OCI-LY1 (cell line): Measurements from ENCODE around the gene ULK4.

Source experiments
- H2AFZ ChIP-seq: fragments of 200-600 bp; sonication (generic), shearing (Covaris generic); 2 replicates; pipeline ENCODE4 v1.6.0; 2014; ENCODE audit warnings: antibody characterized with exemption, mild to moderate bottlenecking, low read length
- H3F3A ChIP-seq: fragments of 200-600 bp; sonication (generic), shearing (Covaris generic); 2 replicates; pipeline ENCODE4 v1.6.0; 2014; ENCODE audit warnings: mild to moderate bottlenecking, antibody characterized with exemption, low read length, moderate library complexity; ENCODE audit not compliant: insufficient read depth
- H3K27ac ChIP-seq: fragments of 200-600 bp; sonication (generic); 2 replicates; pipeline ENCODE4 v1.5.1; 2014; ENCODE audit warnings: low read length, mixed run types, mild to moderate bottlenecking, low read depth; ENCODE audit not compliant: poor library complexity, severe bottlenecking
- H3K27me3 ChIP-seq: fragments of 200-600 bp; sonication (generic); 2 replicates; pipeline ENCODE4 v1.6.0; 2014; ENCODE audit warnings: antibody characterized with exemption, mild to moderate bottlenecking, low read length, moderate library complexity; ENCODE audit not compliant: insufficient read depth
- H3K36me3 ChIP-seq: fragments of 200-600 bp; sonication (generic); 2 replicates; pipeline ENCODE4 v1.6.1; 2014; ENCODE audit warnings: mild to moderate bottlenecking, antibody characterized with exemption, low read length, moderate library complexity, mixed read lengths; ENCODE audit not compliant: insufficient read depth
- H3K4me1 ChIP-seq: fragments of 200-600 bp; sonication (generic); 2 replicates; pipeline ENCODE4 v1.5.1; 2014; ENCODE audit warnings: mild to moderate bottlenecking, low read length, moderate library complexity; ENCODE audit not compliant: insufficient read depth, severe bottlenecking
- H3K4me2 ChIP-seq: fragments of 200-600 bp; sonication (generic), shearing (Covaris generic); 2 replicates; pipeline ENCODE4 v1.6.1; 2014; ENCODE audit warnings: low read length
- H3K4me3 ChIP-seq: fragments of 200-600 bp; sonication (generic); 2 replicates; pipeline ENCODE4 v1.5.1; 2014; ENCODE audit warnings: low read length, low read depth, mild to moderate bottlenecking, mixed read lengths; ENCODE audit not compliant: poor library complexity, severe bottlenecking
- H3K79me2 ChIP-seq: fragments of 200-600 bp; shearing (Covaris generic); 2 replicates; pipeline ENCODE4 v1.6.1; 2016; ENCODE audit warnings: mixed run types, low read length, mixed read lengths; ENCODE audit not compliant: insufficient read depth
- H3K9ac ChIP-seq: fragments of 200-600 bp; sonication (generic), shearing (Covaris generic); 2 replicates; pipeline ENCODE4 v1.6.1; 2014; ENCODE audit warnings: mild to moderate bottlenecking, low read length, mixed read lengths
- H3K9me2 ChIP-seq: fragments of 200-600 bp; sonication (generic), shearing (Covaris generic); 2 replicates; pipeline ENCODE4 v1.6.1; 2014; ENCODE audit warnings: low read depth, mild to moderate bottlenecking, low read length, mixed read lengths
- H3K9me3 ChIP-seq: fragments of 200-600 bp; shearing (Covaris generic); 2 replicates; pipeline ENCODE4 v1.6.1; 2014; ENCODE audit warnings: low read length, mixed read lengths
- H4K20me1 ChIP-seq: fragments of 200-600 bp; sonication (generic), shearing (Covaris generic); 2 replicates; pipeline ENCODE4 v1.6.0; 2016; ENCODE audit warnings: mild to moderate bottlenecking, low read length; ENCODE audit not compliant: insufficient read depth
- EZH2 ChIP-seq: fragments of 200-600 bp; sonication (generic), shearing (Covaris generic); IDR thresholded peaks from 2 replicates; pipeline ENCODE4 v1.8.0; 2017; ENCODE audit warnings: borderline replicate concordance, mixed run types, mild to moderate bottlenecking, antibody characterized with exemption, low read length, moderate library complexity, mixed read lengths
- TF ChIP-seq, protein P1 (sequence below): fragments of 200-600 bp; sonication (generic), shearing (Covaris generic); IDR thresholded peaks from 2 replicates; pipeline ENCODE4 v1.5.1; 2017; ENCODE audit warnings: mild to moderate bottlenecking, antibody characterized with exemption, low read length, moderate library complexity, mixed read lengths

ULK4 gene

DNA sequence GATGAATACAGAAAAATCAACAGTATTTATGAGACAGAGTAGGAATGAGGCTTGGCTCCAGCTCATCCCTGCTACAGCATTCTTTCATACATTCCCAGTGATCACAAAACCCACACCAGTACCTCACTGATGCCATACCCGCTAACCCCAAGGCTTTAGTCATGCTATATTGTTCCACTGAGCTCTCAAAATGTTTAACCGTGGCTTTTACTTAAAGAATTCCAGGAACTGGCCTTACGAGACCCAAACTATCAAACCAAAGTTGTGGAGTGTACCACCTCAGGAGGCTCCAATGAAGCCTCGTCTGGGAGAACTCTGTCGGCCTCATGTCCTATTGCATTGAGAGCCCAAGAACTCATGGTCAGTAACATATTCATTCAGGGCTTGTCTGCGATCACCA is 278.9 kb downstream of the ULK4 start:
- no peaks in the 10 kb centered on the region for H3F3A ChIP-seq
- no peaks in the 10 kb centered on the region for H3K36me3 ChIP-seq
- H3K27me3 ChIP-seq: no peaks in the 10 kb centered on the region
- no peak overlapping the region for H3K4me2 ChIP-seq
- TF ChIP-seq, protein P1, sequence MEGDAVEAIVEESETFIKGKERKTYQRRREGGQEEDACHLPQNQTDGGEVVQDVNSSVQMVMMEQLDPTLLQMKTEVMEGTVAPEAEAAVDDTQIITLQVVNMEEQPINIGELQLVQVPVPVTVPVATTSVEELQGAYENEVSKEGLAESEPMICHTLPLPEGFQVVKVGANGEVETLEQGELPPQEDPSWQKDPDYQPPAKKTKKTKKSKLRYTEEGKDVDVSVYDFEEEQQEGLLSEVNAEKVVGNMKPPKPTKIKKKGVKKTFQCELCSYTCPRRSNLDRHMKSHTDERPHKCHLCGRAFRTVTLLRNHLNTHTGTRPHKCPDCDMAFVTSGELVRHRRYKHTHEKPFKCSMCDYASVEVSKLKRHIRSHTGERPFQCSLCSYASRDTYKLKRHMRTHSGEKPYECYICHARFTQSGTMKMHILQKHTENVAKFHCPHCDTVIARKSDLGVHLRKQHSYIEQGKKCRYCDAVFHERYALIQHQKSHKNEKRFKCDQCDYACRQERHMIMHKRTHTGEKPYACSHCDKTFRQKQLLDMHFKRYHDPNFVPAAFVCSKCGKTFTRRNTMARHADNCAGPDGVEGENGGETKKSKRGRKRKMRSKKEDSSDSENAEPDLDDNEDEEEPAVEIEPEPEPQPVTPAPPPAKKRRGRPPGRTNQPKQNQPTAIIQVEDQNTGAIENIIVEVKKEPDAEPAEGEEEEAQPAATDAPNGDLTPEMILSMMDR: no peak
- TF ChIP-seq EZH2: no peak
- no peak overlapping the region for H3K27ac ChIP-seq
- no peaks in the 10 kb centered on the region for H3K79me2 ChIP-seq
- no peaks in the 10 kb centered on the region for H3K4me1 ChIP-seq
- H3K4me3 ChIP-seq: no peak overlapping the region
- H2AFZ ChIP-seq: no peak overlapping the region
- no peaks in the 10 kb centered on the region for H4K20me1 ChIP-seq
- no peaks in the 10 kb centered on the region for H3K9me3 ChIP-seq
- H3K9ac ChIP-seq: no peak overlapping the region
- no peaks in the 10 kb centered on the region for H3K9me2 ChIP-seq

DNA sequence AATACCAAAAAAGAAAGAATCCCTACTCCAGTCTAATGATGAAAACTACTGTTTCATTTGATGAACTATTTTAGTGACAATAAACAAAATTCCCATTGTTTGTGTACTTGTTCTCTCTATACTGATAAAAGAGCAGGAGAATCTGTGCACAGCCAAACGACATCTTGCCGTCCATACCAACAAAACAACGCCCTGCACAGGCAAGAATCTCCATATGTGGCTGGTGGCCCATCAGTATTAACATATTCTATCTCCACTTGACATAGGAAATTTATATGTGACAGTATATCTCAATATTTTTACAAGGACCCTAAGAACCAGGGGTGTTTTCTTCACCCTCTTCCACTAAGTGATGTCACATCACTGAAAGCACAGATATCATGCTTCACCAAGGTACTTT is 279.5 kb downstream of the ULK4 start:
- Histone ChIP-seq H3K4me1 (no peaks in the 10 kb centered on the region), H3K4me3 (no peak overlapping the region), H2AFZ (no peak overlapping the region), H3K36me3 (no peaks in the 10 kb centered on the region), H3K27me3 (no peaks in the 10 kb centered on the region), H4K20me1 (no peaks in the 10 kb centered on the region), H3K4me2 (no peak overlapping the region), H3K79me2 (no peaks in the 10 kb centered on the region), H3K9me3 (no peaks in the 10 kb centered on the region), H3K9me2 (no peaks in the 10 kb centered on the region), H3K9ac (no peak overlapping the region), H3F3A (no peaks in the 10 kb centered on the region), H3K27ac (no peak overlapping the region)
- TF ChIP-seq, protein P1: no peak
- TF ChIP-seq EZH2: no peak

DNA sequence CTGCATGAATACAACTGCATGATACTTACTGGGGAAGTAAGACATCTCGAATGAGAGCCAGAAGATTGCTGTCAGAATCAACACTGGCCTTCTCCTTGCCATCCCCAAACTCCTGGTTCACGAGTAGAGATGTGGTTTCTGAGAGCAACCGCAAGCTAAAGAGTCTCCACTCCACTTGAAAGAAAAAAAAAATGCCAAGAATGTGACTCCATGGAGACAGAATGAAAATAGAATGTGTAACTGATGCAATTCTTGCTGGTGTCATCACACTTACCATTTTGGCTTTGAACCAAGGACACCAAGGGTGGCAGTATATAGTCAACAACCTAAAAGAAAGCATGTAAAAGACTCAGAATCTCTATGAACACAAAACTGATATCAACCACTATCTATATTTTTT is 280.4 kb downstream of the ULK4 start:
- Histone ChIP-seq H3K9ac (no peak overlapping the region), H3K27me3 (no peaks in the 10 kb centered on the region), H3K4me1 (no peaks in the 10 kb centered on the region), H3F3A (no peaks in the 10 kb centered on the region), H3K79me2 (no peaks in the 10 kb centered on the region), H3K9me2 (no peaks in the 10 kb centered on the region), H3K27ac (no peak overlapping the region), H2AFZ (no peak overlapping the region), H4K20me1 (no peaks in the 10 kb centered on the region), H3K9me3 (no peaks in the 10 kb centered on the region), H3K36me3 (no peaks in the 10 kb centered on the region), H3K4me3 (no peak overlapping the region), H3K4me2 (no peak overlapping the region)
- TF ChIP-seq, protein P1: no peak
- no peak for TF ChIP-seq EZH2
